HCT116 (cell line): ENCODE results near the gene MCC. TPM values are rescaled to one million over a fixed set of nuclear protein-coding genes. Genes with fewer than 3 reads are reported as not detected.

Experiments used
- ATAC-seq: fragments of 200-7000 bp; cut with Tn5 transposase; 2 replicates; pipeline ENCODE4 v1.9.1; 2020; ENCODE audit warnings: mild to moderate bottlenecking, moderate library complexity
- BruUV-seq: library from RNA; stranded (reverse); fragments of 400-500 nt; replicated peaks from 2 replicates; lab custom pipeline; 2021; lab: Mats Ljungman, UMichigan
- CTCF ChIA-PET: fragments of 300-600 bp; sonication (Branson Sonifier 250); formaldehyde crosslinking; loops from one replicate; lab custom pipeline; 2021; ENCODE audit warnings: antibody characterized with exemption; lab: Charles Lee
- POLR2A ChIA-PET: fragments of 300-600, 350-600 bp; sonication (Branson Sonifier 250); formaldehyde crosslinking; loops from one replicate; lab custom pipeline; 2021; ENCODE audit warnings: antibody characterized with exemption; lab: Charles Lee
- RAD21 ChIA-PET, 2 experiments: fragments of 300-600 bp; sonication (Branson Sonifier 250); formaldehyde crosslinking; loops; one replicate each; lab custom pipeline; 2023; ENCODE audit warnings: low total read pairs in 2 of 2; ENCODE audit not compliant: uncharacterized antibody in 2 of 2, unreplicated experiment in 2 of 2, low non-redundant PET in 1 of 2; lab: Charles Lee
- DNase-seq: peaks from one replicate; pipeline ENCODE4 v3.0.0-alpha.2; 2010; ENCODE audit warnings: low read depth, low spot score
- H2AFZ ChIP-seq: fragments of 200-600 bp; shearing (Covaris generic), sonication (generic); 2 replicates; pipeline ENCODE4 v1.6.1; 2017; ENCODE audit warnings: low read depth, mixed run types, mixed read lengths, antibody characterized with exemption, low read length; ENCODE audit not compliant: poor library complexity, severe bottlenecking
- H3K27ac ChIP-seq: 2 replicates; pipeline ENCODE4 v1.5.1; 2012; ENCODE audit warnings: low read depth, low read length
- H3K27me3 ChIP-seq: fragments of 200-600 bp; sonication (generic); 2 replicates; pipeline ENCODE4 v1.6.1; 2016; ENCODE audit warnings: mixed run types, low read length, mixed read lengths; ENCODE audit not compliant: insufficient read depth
- H3K36me3 ChIP-seq, 2 experiments: fragments of 200-500 bp in 1 of 2; fragments of 200-600 bp in 1 of 2; sonication (Bioruptor generic) in 1 of 2; sonication (generic) in 1 of 2; 2 replicates each; pipeline versions ENCODE4 v1.5.1 to v1.6.1; 2014 to 2016; ENCODE audit warnings: low read length in 2 of 2, inconsistent platforms in 1 of 2, mixed read lengths in 1 of 2, mixed run types in 1 of 2; ENCODE audit not compliant: insufficient read depth in 2 of 2, control insufficient read depth in 1 of 2
- H3K4me1 ChIP-seq, 2 experiments: fragments of 200-600 bp in 1 of 2; sonication (generic) in 1 of 2; 2 replicates each; pipeline versions ENCODE4 v1.5.1 to v1.6.1; 2012 to 2017; ENCODE audit warnings: low read length in 2 of 2, inconsistent platforms in 1 of 2, mild to moderate bottlenecking in 1 of 2, mixed read lengths in 1 of 2, mixed run types in 1 of 2, moderate library complexity in 1 of 2; ENCODE audit not compliant: insufficient read depth in 2 of 2, control insufficient read depth in 1 of 2
- H3K4me2 ChIP-seq: fragments of 200-600 bp; sonication (generic); 2 replicates; pipeline ENCODE4 v1.6.1; 2017; ENCODE audit warnings: mixed run types, low read length, mixed read lengths
- H3K4me3 ChIP-seq, 2 experiments: fragments of 200-600 bp in 1 of 2; sonication (generic) in 1 of 2; replicated peaks in 1 of 2; 2 replicates each; pipeline ENCODE4 v1.5.1; 2011 to 2016; ENCODE audit warnings: low read length in 2 of 2, control low read depth in 1 of 2, low read depth in 1 of 2, mild to moderate bottlenecking in 1 of 2, mixed read lengths in 1 of 2, mixed run types in 1 of 2
- H3K79me2 ChIP-seq: fragments of 200-600 bp; sonication (generic); 2 replicates; pipeline ENCODE4 v1.6.1; 2017; ENCODE audit warnings: mild to moderate bottlenecking, mixed run types, low read length, moderate library complexity, mixed read lengths; ENCODE audit not compliant: insufficient read depth
- H3K9ac ChIP-seq: fragments of 200-600 bp; sonication (generic); 2 replicates; pipeline ENCODE4 v1.6.1; 2016; ENCODE audit warnings: low read length, mixed read lengths
- H3K9me2 ChIP-seq: fragments of 200-600 bp; sonication (generic), shearing (Covaris generic); 2 replicates; pipeline ENCODE4 v1.6.1; 2017; ENCODE audit warnings: mixed run types, mild to moderate bottlenecking, moderate library complexity; ENCODE audit not compliant: insufficient read depth
- H3K9me3 ChIP-seq, 2 experiments: fragments of 200-500 bp in 1 of 2; fragments of 200-600 bp in 1 of 2; sonication (Bioruptor generic) in 1 of 2; sonication (generic) in 1 of 2; 2 replicates each; pipeline ENCODE4 v1.6.1; 2014 to 2017; ENCODE audit warnings: low read length in 2 of 2, mixed read lengths in 2 of 2, inconsistent platforms in 1 of 2, low read depth in 1 of 2, mild to moderate bottlenecking in 1 of 2, mixed run types in 1 of 2, moderate library complexity in 1 of 2; ENCODE audit not compliant: control insufficient read depth in 1 of 2, insufficient read depth in 1 of 2
- H4K20me1 ChIP-seq: fragments of 200-600 bp; sonication (generic), shearing (Covaris generic); 2 replicates; pipeline ENCODE4 v1.6.1; 2017; ENCODE audit warnings: mixed run types, mild to moderate bottlenecking, moderate library complexity; ENCODE audit not compliant: insufficient read depth
- CBX3 ChIP-seq: IDR thresholded peaks from 2 replicates; pipeline ENCODE4 v1.6.1; 2012; ENCODE audit warnings: low read depth
- EGR1 ChIP-seq: IDR thresholded peaks from 2 replicates; pipeline ENCODE4 v1.6.1; 2012; ENCODE audit warnings: low read depth
- EZH2phosphoT487 ChIP-seq: fragments of 200-600 bp; IDR thresholded peaks from 2 replicates; pipeline ENCODE4 v1.6.1; 2018; ENCODE audit warnings: antibody characterized with exemption, borderline replicate concordance
- FOSL1 ChIP-seq: IDR thresholded peaks from 2 replicates; pipeline ENCODE4 v1.6.1; 2012; ENCODE audit warnings: low read depth
- JUND ChIP-seq: IDR thresholded peaks from 2 replicates; pipeline ENCODE4 v1.6.1; 2012
- MAX ChIP-seq: IDR thresholded peaks from 2 replicates; pipeline ENCODE4 v1.6.1; 2012
- POLR2AphosphoS5 ChIP-seq: IDR thresholded peaks from 2 replicates; pipeline ENCODE4 v1.6.1; 2011; ENCODE audit warnings: mild to moderate bottlenecking, low read depth, low read length, moderate library complexity
- REST ChIP-seq: IDR thresholded peaks from 2 replicates; pipeline ENCODE4 v1.6.1; 2012; ENCODE audit warnings: low read depth
- SIN3A ChIP-seq: IDR thresholded peaks from 2 replicates; pipeline ENCODE4 v1.6.1; 2012; ENCODE audit warnings: low read depth
- SRF ChIP-seq: IDR thresholded peaks from 2 replicates; pipeline ENCODE4 v1.6.1; 2012; ENCODE audit warnings: low read depth
- ZBTB33 ChIP-seq: IDR thresholded peaks from 2 replicates; pipeline ENCODE4 v1.6.1; 2011; ENCODE audit warnings: mild to moderate bottlenecking, low read length, moderate library complexity; ENCODE audit not compliant: insufficient replicate concordance; ENCODE audit errors: extremely low read depth
- intact Hi-C: fragments of 100-400 bp; cut with micrococcal nuclease; formaldehyde crosslinking; loops from 2 replicates; pipeline ENCODE4 v1.10.0; 2022
- total RNA-seq: library from RNA; stranded (reverse); gene quantifications from one replicate; pipeline ENCODE4 v1.2.1, GENCODE V29; 2021; ENCODE audit not compliant: unreplicated experiment
- TF ChIP-seq, protein P1 (sequence below), 3 experiments: fragments of 200-600 bp in 1 of 3; sonication (generic) in 1 of 3; IDR thresholded peaks in 2 of 3; conservative IDR thresholded peaks in 1 of 3; 2 replicates each; pipeline ENCODE4 v1.5.1; 2012 to 2017; ENCODE audit warnings: low read depth in 2 of 3, low read length in 2 of 3, antibody characterized with exemption in 1 of 3, borderline replicate concordance in 1 of 3, control low read depth in 1 of 3, mild to moderate bottlenecking in 1 of 3, mixed read lengths in 1 of 3, mixed run types in 1 of 3, moderate library complexity in 1 of 3; ENCODE audit not compliant: insufficient read depth in 1 of 3
- TF ChIP-seq, protein P2 (sequence below): IDR thresholded peaks from 2 replicates; pipeline ENCODE4 v1.6.1; 2012

Gene MCC
- total RNA-seq, 1 experiment from 2014 or later: 20.1 TPM

DNA sequence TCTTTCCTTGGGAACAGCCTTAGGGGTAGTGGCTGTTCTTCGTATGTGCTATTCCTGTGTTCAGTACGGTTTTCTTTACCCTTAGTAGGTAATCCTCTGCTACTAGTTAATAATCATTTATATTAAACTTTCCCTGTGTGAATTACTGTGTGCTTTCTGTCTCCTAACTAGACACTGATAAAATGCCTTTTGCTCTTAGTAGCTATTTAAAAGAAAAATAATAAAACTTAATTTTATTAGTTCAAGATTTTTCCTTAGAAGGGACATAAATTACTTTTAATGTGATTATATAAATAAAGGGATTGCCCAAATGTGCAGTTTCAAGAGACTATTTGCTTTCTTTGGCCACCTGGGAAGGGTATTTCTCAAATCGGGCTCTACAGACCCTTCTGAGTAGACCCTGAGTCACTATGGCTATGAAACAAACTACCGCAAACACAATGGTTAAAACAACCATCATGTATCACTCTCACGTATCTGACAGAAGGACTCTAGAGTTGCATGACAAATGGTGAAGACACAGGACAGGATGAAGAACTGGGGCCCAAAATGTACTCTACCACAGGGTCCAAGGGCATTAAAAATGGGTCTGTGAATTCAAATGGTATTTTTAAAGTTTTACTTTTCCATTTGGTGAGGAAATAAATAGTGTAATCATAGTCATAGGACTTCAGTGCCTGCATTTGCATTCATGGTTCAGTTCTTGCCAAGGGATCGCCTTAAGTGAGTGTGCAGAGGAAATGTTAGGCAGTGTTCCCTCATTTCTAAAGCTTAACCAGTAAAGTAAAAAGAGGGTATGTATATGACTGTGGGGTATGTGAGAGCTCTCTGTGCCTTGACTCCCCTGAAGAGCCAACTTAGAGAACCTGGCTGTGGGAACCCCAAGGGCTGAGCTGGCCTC, 150.5 kb downstream of the MCC start:
- DNase-seq: no peak
- H3K9ac ChIP-seq: no peak overlapping the region
- TF ChIP-seq, protein P1, sequence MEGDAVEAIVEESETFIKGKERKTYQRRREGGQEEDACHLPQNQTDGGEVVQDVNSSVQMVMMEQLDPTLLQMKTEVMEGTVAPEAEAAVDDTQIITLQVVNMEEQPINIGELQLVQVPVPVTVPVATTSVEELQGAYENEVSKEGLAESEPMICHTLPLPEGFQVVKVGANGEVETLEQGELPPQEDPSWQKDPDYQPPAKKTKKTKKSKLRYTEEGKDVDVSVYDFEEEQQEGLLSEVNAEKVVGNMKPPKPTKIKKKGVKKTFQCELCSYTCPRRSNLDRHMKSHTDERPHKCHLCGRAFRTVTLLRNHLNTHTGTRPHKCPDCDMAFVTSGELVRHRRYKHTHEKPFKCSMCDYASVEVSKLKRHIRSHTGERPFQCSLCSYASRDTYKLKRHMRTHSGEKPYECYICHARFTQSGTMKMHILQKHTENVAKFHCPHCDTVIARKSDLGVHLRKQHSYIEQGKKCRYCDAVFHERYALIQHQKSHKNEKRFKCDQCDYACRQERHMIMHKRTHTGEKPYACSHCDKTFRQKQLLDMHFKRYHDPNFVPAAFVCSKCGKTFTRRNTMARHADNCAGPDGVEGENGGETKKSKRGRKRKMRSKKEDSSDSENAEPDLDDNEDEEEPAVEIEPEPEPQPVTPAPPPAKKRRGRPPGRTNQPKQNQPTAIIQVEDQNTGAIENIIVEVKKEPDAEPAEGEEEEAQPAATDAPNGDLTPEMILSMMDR (IDR thresholded peaks at IDR 0.05 in 2 of 3, conservative IDR thresholded peaks at IDR 0.05 in 1 of 3; ENCODE audit: borderline replicate concordance in 1 of 3, insufficient read depth in 1 of 3, low read depth in 2 of 3, low read length in 2 of 3): no peak
- TF ChIP-seq MAX: no peak
- TF ChIP-seq FOSL1: no peak
- TF ChIP-seq CBX3: no peak
- TF ChIP-seq SRF: no peak
- no peak for TF ChIP-seq SIN3A
- TF ChIP-seq, protein P2, sequence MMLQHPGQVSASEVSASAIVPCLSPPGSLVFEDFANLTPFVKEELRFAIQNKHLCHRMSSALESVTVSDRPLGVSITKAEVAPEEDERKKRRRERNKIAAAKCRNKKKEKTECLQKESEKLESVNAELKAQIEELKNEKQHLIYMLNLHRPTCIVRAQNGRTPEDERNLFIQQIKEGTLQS: no peak
- TF ChIP-seq ZBTB33: no peak
- no peak for TF ChIP-seq REST
- no peak for TF ChIP-seq POLR2AphosphoS5
- TF ChIP-seq EZH2phosphoT487: no peak
- no peak for TF ChIP-seq EGR1
- no peak for TF ChIP-seq JUND
- TF ChIP-seq, all 23 proteins: peak for 0
- intact Hi-C loops: loop anchor here (1.0 kb wide), 2 partner anchors 176 to 269 kb away; partner anchors contain the start of gene YTHDC2
- Histone ChIP-seq H3K79me2 (no peaks in the 10 kb centered on the region), H2AFZ (peak overlapping the region; percentile 67), H3K4me2 (no peak overlapping the region), H3K27ac (no peak overlapping the region), H3K27me3 (no peaks in the 10 kb centered on the region), H3K36me3 (no peaks in the 10 kb centered on the region), H3K9me3 (no peaks in the 10 kb centered on the region), H3K4me3 (no peak overlapping the region), H3K4me1 (no peaks in the 10 kb centered on the region), H3K9me2 (no peaks in the 10 kb centered on the region), H4K20me1 (no peaks in the 10 kb centered on the region)
- POLR2A ChIA-PET: no interaction called here
- RAD21 ChIA-PET: interaction anchor here (0.9 to 2.2 kb wide), 2 partner anchors 151 to 173 kb away, joined by 4 to 15 read pairs (median 11); no protein-coding TSS in a partner anchor
- no TSS peak for BruUV-seq
- ATAC-seq: no peak
- CTCF ChIA-PET: interaction anchor here (0.9 to 3.5 kb wide), 13 partner anchors 152 to 342 kb away, joined by 3 to 31 read pairs (median 4); no protein-coding TSS in a partner anchor
